Duodenal mucosa (tissue), 2 donors: ENCODE results near the gene GNAI2.

Experiments
- H3K27ac ChIP-seq: one replicate; pipeline ENCODE4 v1.7.0; 2013; ENCODE audit warnings: low read depth, low read length
- H3K27me3 ChIP-seq, 2 donors: one replicate each; pipeline ENCODE4 v1.7.0; 2013; ENCODE audit warnings: low read length in 2 of 2, control low read depth in 1 of 2; ENCODE audit not compliant: insufficient read depth in 2 of 2, control insufficient read depth in 1 of 2
- H3K36me3 ChIP-seq, 2 donors: one replicate each; pipeline ENCODE4 v1.7.0; 2013; ENCODE audit warnings: low read length in 2 of 2, control low read depth in 1 of 2; ENCODE audit not compliant: insufficient read depth in 2 of 2, control insufficient read depth in 1 of 2
- H3K4me1 ChIP-seq, 2 donors: one replicate each; pipeline ENCODE4 v1.7.0; 2013; ENCODE audit warnings: low read length in 2 of 2, control low read depth in 1 of 2; ENCODE audit not compliant: insufficient read depth in 2 of 2, control insufficient read depth in 1 of 2
- H3K4me3 ChIP-seq, 2 donors: one replicate each; pipeline ENCODE4 v1.7.0; 2013; ENCODE audit warnings: low read length in 2 of 2, low read depth in 1 of 2
- H3K9ac ChIP-seq, 2 donors: one replicate each; pipeline ENCODE4 v1.7.0; 2013; ENCODE audit warnings: low read length in 2 of 2, low read depth in 1 of 2
- H3K9me3 ChIP-seq, 2 donors: one replicate each; pipeline ENCODE4 v1.7.0; 2013; ENCODE audit warnings: low read length in 2 of 2, control low read depth in 1 of 2; ENCODE audit not compliant: control insufficient read depth in 1 of 2

Gene GNAI2

GRCh38 chr3:50233176-50233575, 2.8 kb upstream of the GNAI2 start:
- Histone ChIP-seq H3K4me1 (peaks cover 14 to 30% of the 10 kb centered on the region in 2 donors), H3K27me3 (no peaks in the 10 kb centered on the region), H3K9ac (no peak overlapping the region), H3K27ac (no peak overlapping the region), H3K9me3 (no peaks in the 10 kb centered on the region), H3K36me3 (no peaks in the 10 kb centered on the region), H3K4me3 (no peak overlapping the region)

GRCh38 chr3:50236484-50237132, 604 bp downstream of the GNAI2 start:
- H3K4me3 ChIP-seq = peak overlapping the region; percentile 89 to 91
- H3K9me3 ChIP-seq = no peaks in the 10 kb centered on the region
- peak overlapping the region; percentile 68 for H3K27ac ChIP-seq
- H3K36me3 ChIP-seq = peaks cover 0 to 7% of the 10 kb centered on the region in 2 donors
- H3K9ac ChIP-seq = peak overlapping the region; percentile 76 to 94
- no peaks in the 10 kb centered on the region for H3K27me3 ChIP-seq
- H3K4me1 ChIP-seq = peaks cover 31 to 55% of the 10 kb centered on the region in 2 donors

- peak overlapping the region; percentile 89 to 91 for H3K4me3 ChIP-seq
- H3K27ac ChIP-seq = peak overlapping the region; percentile 68
- H3K4me1 ChIP-seq = peaks cover 37 to 61% of the 10 kb centered on the region in 2 donors
- H3K36me3 ChIP-seq = peaks cover 0 to 9% of the 10 kb centered on the region in 2 donors
- peak overlapping the region; percentile 76 to 94 for H3K9ac ChIP-seq
- no peaks in the 10 kb centered on the region for H3K27me3 ChIP-seq
- H3K9me3 ChIP-seq = no peaks in the 10 kb centered on the region
These were observed 1.2 kb downstream of the GNAI2 start for GRCh38 chr3:50237133-50237651.

GRCh38 chr3:50237754-50238548, 1.9 kb downstream of the GNAI2 start:
- H3K36me3 ChIP-seq = peaks cover 0 to 9% of the 10 kb centered on the region in 2 donors
- no peaks in the 10 kb centered on the region for H3K27me3 ChIP-seq
- H3K4me3 ChIP-seq = peak overlapping the region; percentile 89 to 91
- H3K27ac ChIP-seq = peak overlapping the region; percentile 68
- H3K9ac ChIP-seq = peak overlapping the region; percentile 76 to 94
- H3K9me3 ChIP-seq = no peaks in the 10 kb centered on the region
- peaks cover 44 to 69% of the 10 kb centered on the region in 2 donors for H3K4me1 ChIP-seq

GRCh38 chr3:50238549-50239026, 2.6 kb downstream of the GNAI2 start:
- H3K9ac ChIP-seq = peak overlapping the region; percentile 58 to 76
- peaks cover 0 to 9% of the 10 kb centered on the region in 2 donors for H3K36me3 ChIP-seq
- H3K27ac ChIP-seq = peak overlapping the region; percentile 3
- H3K9me3 ChIP-seq = no peaks in the 10 kb centered on the region
- no peaks in the 10 kb centered on the region for H3K27me3 ChIP-seq
- H3K4me3 ChIP-seq = peak overlapping the region; percentile 89 to 91
- H3K4me1 ChIP-seq = peaks cover 50 to 75% of the 10 kb centered on the region in 2 donors

- no peak overlapping the region for H3K9ac ChIP-seq
- no peak overlapping the region for H3K4me3 ChIP-seq
- no peaks in the 10 kb centered on the region for H3K27me3 ChIP-seq
- peaks cover 4 to 9% of the 10 kb centered on the region in 2 donors for H3K36me3 ChIP-seq
- H3K9me3 ChIP-seq = no peaks in the 10 kb centered on the region
- H3K4me1 ChIP-seq = peaks cover 51 to 82% of the 10 kb centered on the region in 2 donors
- no peak overlapping the region for H3K27ac ChIP-seq
These were observed 3.6 kb downstream of the GNAI2 start for GRCh38 chr3:50239649-50240048.

- Histone ChIP-seq H3K36me3 (peaks cover 4 to 9% of the 10 kb centered on the region in 2 donors), H3K4me3 (no peak overlapping the region), H3K9me3 (no peaks in the 10 kb centered on the region), H3K9ac (peak overlapping the region in 1 of 2 donors; percentile 16), H3K27ac (peak overlapping the region; percentile 70), H3K27me3 (no peaks in the 10 kb centered on the region), H3K4me1 (peaks cover 60 to 90% of the 10 kb centered on the region in 2 donors)
These were observed 5.2 kb downstream of the GNAI2 start for GRCh38 chr3:50241163-50241562.

- Histone ChIP-seq H3K4me1 (peaks cover 67 to 90% of the 10 kb centered on the region in 2 donors), H3K9ac (peak overlapping the region; percentile 16 to 43), H3K36me3 (peaks cover 4 to 9% of the 10 kb centered on the region in 2 donors), H3K27ac (peak overlapping the region; percentile 70), H3K4me3 (peak overlapping the region; percentile 13 to 50), H3K9me3 (no peaks in the 10 kb centered on the region), H3K27me3 (no peaks in the 10 kb centered on the region)
These were observed 5.8 kb downstream of the GNAI2 start for GRCh38 chr3:50241713-50242380.

- no peaks in the 10 kb centered on the region for H3K9me3 ChIP-seq
- peak overlapping the region; percentile 83 for H3K27ac ChIP-seq
- H3K4me3 ChIP-seq = peak overlapping the region; percentile 13 to 50
- peak overlapping the region; percentile 16 to 25 for H3K9ac ChIP-seq
- H3K36me3 ChIP-seq = peaks cover 4 to 9% of the 10 kb centered on the region in 2 donors
- H3K4me1 ChIP-seq = peaks cover 72 to 90% of the 10 kb centered on the region in 2 donors
- H3K27me3 ChIP-seq = no peaks in the 10 kb centered on the region
These were observed 6.4 kb downstream of the GNAI2 start for GRCh38 chr3:50242381-50242770.
